IgD-negative memory B cell (primary cell): ENCODE data around the gene MAMDC4. TPM values are rescaled to one million over a fixed set of nuclear protein-coding genes. Genes with fewer than 3 reads are reported as not detected.

Experiments
- polyA plus RNA-seq: library from polyadenylated mRNA; unstranded; fragments of 300-500 nt; fragmentation: Illumina TruSeq; gene quantifications from one replicate; pipeline ENCODE4 v1.2.3, GENCODE V29; 2021

Gene MAMDC4
- polyA plus RNA-seq, 1 donor from 2014 or later, result 0.11 TPM

Other genes starting within 250 kb of the MAMDC4 start
- gene EGFL7, start 189.4 kb upstream of the MAMDC4 start, polyA plus RNA-seq, result not detected
- gene AGPAT2, start 164.9 kb upstream of the MAMDC4 start, polyA plus RNA-seq, result 42.0 TPM
- gene DIPK1B, start 139.8 kb upstream of the MAMDC4 start, polyA plus RNA-seq, result 0.90 TPM
- gene LCN10, start 109.4 kb upstream of the MAMDC4 start, polyA plus RNA-seq, result 68.0 TPM
- not detected for gene LCN6, start 103.8 kb upstream of the MAMDC4 start, polyA plus RNA-seq
- gene LCN8, start 94.1 kb upstream of the MAMDC4 start, polyA plus RNA-seq, result 0.44 TPM
- not detected for gene LCN15, start 87.8 kb upstream of the MAMDC4 start, polyA plus RNA-seq
- 45.9 TPM for gene TMEM141, start 61.0 kb upstream of the MAMDC4 start, polyA plus RNA-seq
- 0.78 TPM for gene CCDC183, start 56.0 kb upstream of the MAMDC4 start, polyA plus RNA-seq
- gene RABL6, start 44.4 kb upstream of the MAMDC4 start, polyA plus RNA-seq, result 19.7 TPM
- 0.10 TPM for gene AJM1, start 9.9 kb upstream of the MAMDC4 start, polyA plus RNA-seq
- 91.6 TPM for gene PHPT1, start 2.9 kb upstream of the MAMDC4 start, polyA plus RNA-seq
- gene EDF1, start 14.0 kb downstream of the MAMDC4 start, polyA plus RNA-seq, result 378 TPM
- gene TRAF2, start 34.2 kb downstream of the MAMDC4 start, polyA plus RNA-seq, result 42.8 TPM
- gene FBXW5, start 92.4 kb downstream of the MAMDC4 start, polyA plus RNA-seq, result 108 TPM
- gene C8G, start 92.9 kb downstream of the MAMDC4 start, polyA plus RNA-seq, result not detected
- gene LCN12, start 99.9 kb downstream of the MAMDC4 start, polyA plus RNA-seq, result not detected
- gene PTGDS, start 125.2 kb downstream of the MAMDC4 start, polyA plus RNA-seq, result not detected
- gene LCNL1, start 130.6 kb downstream of the MAMDC4 start, polyA plus RNA-seq, result not detected
- 64.3 TPM for gene PAXX, start 140.1 kb downstream of the MAMDC4 start, polyA plus RNA-seq
- gene CLIC3, start 144.2 kb downstream of the MAMDC4 start, polyA plus RNA-seq, result 3.5 TPM
- 3.9 TPM for gene ABCA2, start 175.9 kb downstream of the MAMDC4 start, polyA plus RNA-seq
- 26.6 TPM for gene FUT7, start 179.7 kb downstream of the MAMDC4 start, polyA plus RNA-seq
- 2.0 TPM for gene NPDC1, start 193.8 kb downstream of the MAMDC4 start, polyA plus RNA-seq
- gene ENTPD2, start 201.7 kb downstream of the MAMDC4 start, polyA plus RNA-seq, result not detected
- 0.38 TPM for gene SAPCD2, start 218.2 kb downstream of the MAMDC4 start, polyA plus RNA-seq
- gene UAP1L1, start 225.2 kb downstream of the MAMDC4 start, polyA plus RNA-seq, result 3.0 TPM
- 27.5 TPM for gene MAN1B1, start 234.6 kb downstream of the MAMDC4 start, polyA plus RNA-seq